PFSK-1 (cell line): Measurements from ENCODE around the gene TMEM212.

Source experiments
- FOXP2 ChIP-seq: optimal IDR thresholded peaks from 2 replicates; pipeline ENCODE3; 2011; ENCODE audit warnings: borderline replicate concordance, control low read depth, inconsistent platforms; ENCODE audit not compliant: insufficient read depth; ENCODE audit errors: extremely low read length, extremely low read depth
- POLR2AphosphoS5 ChIP-seq: IDR thresholded peaks from 2 replicates; pipeline ENCODE4 v1.6.1; 2012; ENCODE audit warnings: low read depth, mild to moderate bottlenecking, control low read depth, low read length, moderate library complexity
- REST ChIP-seq, 2 experiments: IDR thresholded peaks; 2 replicates each; pipeline versions ENCODE4 v1.6.1 to v1.8.0; 2011 to 2012; ENCODE audit warnings: low read depth in 2 of 2, low read length in 2 of 2, control low read depth in 1 of 2, inconsistent platforms in 1 of 2, mild to moderate bottlenecking in 1 of 2, moderate library complexity in 1 of 2; ENCODE audit not compliant: insufficient read depth in 1 of 2
- SIN3A ChIP-seq: IDR thresholded peaks from 2 replicates; pipeline ENCODE4 v1.6.1; 2012; ENCODE audit warnings: mild to moderate bottlenecking, low read length, moderate library complexity, borderline replicate concordance; ENCODE audit not compliant: insufficient read depth
- TAF1 ChIP-seq: IDR thresholded peaks from 2 replicates; pipeline ENCODE4 v1.6.1; 2012; ENCODE audit warnings: low read length, control low read depth, borderline replicate concordance; ENCODE audit not compliant: insufficient read depth

Gene TMEM212

GRCh38 chr3:171837698-171838097 lies 5.5 kb upstream of the TMEM212 start:
- TF ChIP-seq POLR2AphosphoS5 (no peak), FOXP2 (no peak), TAF1 (no peak), REST (IDR thresholded peaks at IDR 0.05; ENCODE audit: insufficient read depth in 1 of 2, low read depth in 2 of 2, low read length in 2 of 2) (no peak), SIN3A (no peak)

- TF ChIP-seq SIN3A = no peak; the same call in 1 of the 2 replicates
- no peak for TF ChIP-seq REST (IDR thresholded peaks at IDR 0.05; ENCODE audit: insufficient read depth in 1 of 2, low read depth in 2 of 2, low read length in 2 of 2)
- TF ChIP-seq FOXP2 = no peak
- no peak for TF ChIP-seq TAF1
- no peak for TF ChIP-seq POLR2AphosphoS5
Measured at GRCh38 chr3:171838218-171838720, 4.9 kb upstream of the TMEM212 start.

GRCh38 chr3:171839270-171839669 lies 3.9 kb upstream of the TMEM212 start:
- TF ChIP-seq POLR2AphosphoS5 (no peak), REST (IDR thresholded peaks at IDR 0.05; ENCODE audit: insufficient read depth in 1 of 2, low read depth in 2 of 2, low read length in 2 of 2) (no peak), SIN3A (no peak), TAF1 (no peak), FOXP2 (no peak)

- TF ChIP-seq FOXP2 = no peak
- TF ChIP-seq REST (IDR thresholded peaks at IDR 0.05; ENCODE audit: insufficient read depth in 1 of 2, low read depth in 2 of 2, low read length in 2 of 2) = no peak
- no peak for TF ChIP-seq SIN3A
- TF ChIP-seq POLR2AphosphoS5 = no peak
- TF ChIP-seq TAF1 = no peak
Measured at GRCh38 chr3:171840445-171840810, 2.7 kb upstream of the TMEM212 start.
